Thymus (tissue), 11 donors: ENCODE data around the gene OR6C4. TPM values are rescaled to one million over a fixed set of nuclear protein-coding genes. Genes with fewer than 3 reads are reported as not detected.
"Not testable (repeated sequence)": the region's sequence is repeated elsewhere in the genome, so short reads cannot be mapped to it uniquely, and the experiment has no call there.

Source experiments
- DNase-seq, 9 donors: peaks; one replicate each; pipeline ENCODE4 v3.0.0-alpha.2; 2013; ENCODE audit warnings: low spot score in 9 of 9, low read depth in 6 of 9, missing footprints in 1 of 9
- H3K27ac ChIP-seq, 2 donors: one replicate each; pipeline ENCODE4 v1.5.1; 2013; ENCODE audit warnings: control low read depth in 1 of 2, low read depth in 1 of 2, low read length in 1 of 2, mild to moderate bottlenecking in 1 of 2, moderate library complexity in 1 of 2
- H3K27me3 ChIP-seq, 2 donors: one replicate each; pipeline ENCODE4 v1.5.1; 2013; ENCODE audit warnings: low read length in 1 of 2; ENCODE audit not compliant: control insufficient read depth in 2 of 2, insufficient read depth in 1 of 2
- H3K36me3 ChIP-seq, 2 donors: one replicate each; pipeline ENCODE4 v1.5.1; 2013; ENCODE audit warnings: low read length in 1 of 2, mild to moderate bottlenecking in 1 of 2, moderate library complexity in 1 of 2; ENCODE audit not compliant: control insufficient read depth in 2 of 2, insufficient read depth in 2 of 2
- H3K4me1 ChIP-seq, 2 donors: one replicate each; pipeline ENCODE4 v1.5.1; 2013; ENCODE audit warnings: low read length in 2 of 2; ENCODE audit not compliant: control insufficient read depth in 2 of 2, insufficient read depth in 2 of 2
- H3K4me3 ChIP-seq, 2 donors: one replicate each; pipeline ENCODE4 v1.5.1; 2013; ENCODE audit warnings: low read length in 2 of 2, control low read depth in 1 of 2, mild to moderate bottlenecking in 1 of 2
- H3K9me3 ChIP-seq, 2 donors: one replicate each; pipeline ENCODE4 v1.5.1; 2013; ENCODE audit warnings: low read length in 1 of 2, mild to moderate bottlenecking in 1 of 2; ENCODE audit not compliant: control insufficient read depth in 2 of 2, insufficient read depth in 1 of 2
- WGBS: extraction: QIAGEN DNeasy Blood & Tissue Kit; methylation state at CpG from one replicate; pipeline ENCODE4 v1.1.7; 2013; 5-methylcytosine and 5-hydroxymethylcytosine counted together
- polyA plus RNA-seq: library from polyadenylated mRNA; stranded (reverse); fragments of 200-250 nt; gene quantifications from one replicate; pipeline ENCODE4 v1.2.3, GENCODE V29; 2013
- total RNA-seq: library from RNA; stranded (reverse); fragments of 120-200 nt; gene quantifications from one replicate; pipeline ENCODE4 v1.2.4, GENCODE V29; 2013
- donor health status: healthy.

The OR6C4 gene
- total and polyA plus RNA-seq, 2 donors: not detected

DNA sequence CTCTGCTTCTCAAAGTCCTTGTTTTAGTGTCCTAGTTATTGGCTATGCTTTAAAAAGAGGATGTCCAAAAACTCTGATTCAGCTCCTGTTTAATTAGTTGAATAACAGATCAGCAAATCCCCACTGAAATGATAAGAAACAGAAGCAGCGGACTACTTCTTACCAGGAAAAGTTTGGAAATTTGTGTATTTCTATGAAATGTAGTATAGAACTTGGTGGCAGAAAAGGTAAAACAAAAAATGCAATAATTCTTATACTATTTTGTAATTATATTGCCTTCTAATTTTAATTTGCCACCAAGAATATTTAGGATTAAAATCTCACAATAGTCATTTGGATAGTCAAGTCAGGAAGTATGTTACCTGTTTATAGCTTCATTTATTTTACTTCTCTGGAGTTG, 22.8 kb downstream of the OR6C4 start, which contains the start of gene OR2AP1:
TSS of gene OR2AP1 (plus strand) at position 301 of the 400 bp plus-strand sequence. CDS start 1,947 bp downstream, outside the sequence.
- 96% methylated on average over 1 of the region's 1 CpG for WGBS

DNA sequence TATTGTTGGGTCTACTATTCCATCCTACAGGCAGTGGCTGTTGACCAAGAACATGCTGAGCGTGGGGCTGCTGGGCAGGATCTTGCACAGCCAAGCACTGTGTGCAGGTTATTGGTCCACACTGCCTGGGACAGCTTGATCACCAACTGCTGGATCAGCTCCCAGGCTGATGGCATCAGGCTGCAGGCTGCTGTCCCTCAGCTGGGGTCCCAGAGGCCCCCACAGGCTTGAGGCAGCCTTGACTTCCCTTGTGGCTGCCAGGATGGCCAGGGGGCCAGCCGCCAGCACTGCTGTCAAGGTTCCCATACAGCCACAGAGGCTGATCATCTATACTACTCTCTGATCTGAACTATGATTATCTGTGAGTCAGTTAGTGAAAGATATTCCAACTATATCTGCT, 32.7 kb downstream of the OR6C4 start:
- WGBS: 98% methylated on average over 2 of the region's 2 CpGs
- Histone ChIP-seq H3K4me1 (no peaks in the 10 kb centered on the region), H3K9me3 (peaks cover 0 to 4% of the 10 kb centered on the region in 2 donors), H3K36me3 (no peaks in the 10 kb centered on the region), H3K27ac (no peak overlapping the region), H3K27me3 (no peaks in the 10 kb centered on the region), H3K4me3 (no peak overlapping the region)
- no peak for DNase-seq

More for the DNA sequence above, 22.8 kb downstream of the OR6C4 start, which contains the start of gene OR2AP1:
- H3K27ac ChIP-seq: no peak within 1 kb of the TSS
- H3K4me1 ChIP-seq: no peaks in the 10 kb centered on the region
- no peaks in the 10 kb centered on the region for H3K27me3 ChIP-seq
- no peak for DNase-seq
- H3K36me3 ChIP-seq: no peaks in the 10 kb centered on the region
- peaks cover 1 to 8% of the 10 kb centered on the region in 2 donors for H3K9me3 ChIP-seq
- no peak within 1 kb of the TSS for H3K4me3 ChIP-seq

DNA sequence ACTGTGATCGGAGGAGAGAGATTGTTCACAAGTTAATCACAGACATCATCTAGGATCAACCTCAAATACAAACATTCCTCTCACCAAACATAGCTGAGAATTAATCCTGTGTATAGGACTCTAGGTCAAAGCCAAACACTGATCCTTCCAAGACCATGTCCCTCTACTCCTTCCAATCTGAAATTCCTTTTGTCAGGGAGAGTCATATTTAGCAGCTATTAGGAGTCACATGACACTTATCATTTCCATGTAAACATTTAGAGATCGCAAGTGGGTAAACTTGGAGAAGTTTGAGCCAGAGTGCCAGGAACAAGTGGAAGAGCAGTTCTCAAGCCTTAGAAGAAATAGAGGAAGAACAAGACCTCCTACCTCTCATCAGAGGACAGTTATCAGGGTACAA, 36.4 kb downstream of the OR6C4 start:
- H3K9me3 ChIP-seq: peaks cover 0 to 4% of the 10 kb centered on the region in 2 donors
- no peak overlapping the region for H3K4me3 ChIP-seq
- H3K27me3 ChIP-seq: no peaks in the 10 kb centered on the region
- 94% methylated on average over 2 of the region's 2 CpGs for WGBS
- no peak overlapping the region for H3K27ac ChIP-seq
- no peak for DNase-seq
- no peaks in the 10 kb centered on the region for H3K36me3 ChIP-seq
- no peaks in the 10 kb centered on the region for H3K4me1 ChIP-seq

GRCh38 chr12:55590152-55590551, 40.8 kb downstream of the OR6C4 start:
- not testable (repeated sequence) for DNase-seq, H3K4me1 ChIP-seq

More at GRCh38 chr12:55590152-55590551, 40.8 kb downstream of the OR6C4 start:
- not testable (repeated sequence) for H3K27ac ChIP-seq, H3K4me3 ChIP-seq, H3K27me3 ChIP-seq, H3K36me3 ChIP-seq, H3K9me3 ChIP-seq
- WGBS: 82% methylated on average over 12 of the region's 12 CpGs

Other genes starting within 250 kb of the OR6C4 start
- gene OR6C1, start 235.3 kb upstream of the OR6C4 start, total RNA-seq: not detected
- not detected for gene OR6C1, start 235.3 kb upstream of the OR6C4 start, polyA plus RNA-seq
- not detected for gene OR6C3, start 218.9 kb upstream of the OR6C4 start, total RNA-seq
- gene OR6C3, start 218.9 kb upstream of the OR6C4 start, polyA plus RNA-seq: not detected
- gene OR6C75, start 186.6 kb upstream of the OR6C4 start, total RNA-seq: not detected
- not detected for gene OR6C75, start 186.6 kb upstream of the OR6C4 start, polyA plus RNA-seq
- not detected for gene OR6C65, start 149.1 kb upstream of the OR6C4 start, total RNA-seq
- gene OR6C65, start 149.1 kb upstream of the OR6C4 start, polyA plus RNA-seq: 0.02 TPM
- gene OR6C76, start 123.3 kb upstream of the OR6C4 start, total RNA-seq: not detected
- gene OR6C76, start 123.3 kb upstream of the OR6C4 start, polyA plus RNA-seq: not detected
- gene OR6C2, start 105.5 kb upstream of the OR6C4 start, total RNA-seq: not detected
- not detected for gene OR6C2, start 105.5 kb upstream of the OR6C4 start, polyA plus RNA-seq
- not detected for gene OR6C70, start 79.5 kb upstream of the OR6C4 start, total RNA-seq
- not detected for gene OR6C70, start 79.5 kb upstream of the OR6C4 start, polyA plus RNA-seq
- not detected for gene OR6C68, start 57.2 kb upstream of the OR6C4 start, total RNA-seq
- gene OR6C68, start 57.2 kb upstream of the OR6C4 start, polyA plus RNA-seq: not detected
- not detected for gene OR2AP1, start 22.9 kb downstream of the OR6C4 start, total RNA-seq
- 0.02 TPM for gene OR2AP1, start 22.9 kb downstream of the OR6C4 start, polyA plus RNA-seq
- not detected for gene OR10P1, start 87.3 kb downstream of the OR6C4 start, total RNA-seq
- gene OR10P1, start 87.3 kb downstream of the OR6C4 start, polyA plus RNA-seq: 0.05 TPM
- 2.8 TPM for gene ITGA7, start 158.3 kb downstream of the OR6C4 start, total RNA-seq
- 18.7 TPM for gene ITGA7, start 158.3 kb downstream of the OR6C4 start, polyA plus RNA-seq
- gene BLOC1S1, start 166.4 kb downstream of the OR6C4 start, total RNA-seq: 168 TPM
- 190 TPM for gene BLOC1S1, start 166.4 kb downstream of the OR6C4 start, polyA plus RNA-seq
- 1.8 TPM for gene RDH5, start 170.8 kb downstream of the OR6C4 start, total RNA-seq
- gene RDH5, start 170.8 kb downstream of the OR6C4 start, polyA plus RNA-seq: 7.6 TPM
- gene CD63, start 179.4 kb downstream of the OR6C4 start, total RNA-seq: 221 TPM
- 598 TPM for gene CD63, start 179.4 kb downstream of the OR6C4 start, polyA plus RNA-seq
- gene GDF11, start 193.5 kb downstream of the OR6C4 start, total RNA-seq: 1.9 TPM
- gene GDF11, start 193.5 kb downstream of the OR6C4 start, polyA plus RNA-seq: 2.8 TPM